ENCODE results near the gene BCKDHB. TPM values are rescaled to one million over a fixed set of nuclear protein-coding genes. Genes with fewer than 3 reads are reported as not detected.
"Not testable (repeated sequence)": the region's sequence is repeated elsewhere in the genome, so short reads cannot be mapped to it uniquely, and the experiment has no call there.

BCKDHB gene
- total RNA-seq, 1 experiment from 2014 or later: 24.3 TPM

DNA sequence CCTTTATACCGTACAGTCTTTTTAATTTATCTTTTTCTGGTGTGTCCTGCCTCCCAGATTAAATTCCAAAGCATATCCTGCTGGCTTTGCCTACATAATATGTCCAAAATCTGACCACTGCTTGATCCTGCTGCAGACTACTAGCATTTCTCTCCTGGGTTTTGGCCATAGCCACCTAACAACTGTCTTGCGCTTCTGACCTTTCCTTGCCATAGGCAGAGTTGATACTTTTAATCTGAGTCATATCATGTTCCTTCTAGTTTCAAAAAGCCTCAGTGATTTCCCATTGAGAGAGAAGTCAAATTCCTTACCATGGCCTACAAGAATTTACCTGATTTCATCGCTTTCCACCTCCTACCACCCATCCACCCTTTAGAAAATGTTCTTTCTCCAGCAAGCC is 104.8 kb downstream of the BCKDHB start:
- no peak for ATAC-seq
- no peak for DNase-seq (ENCODE audit: low spot score)
- Mint-ChIP-seq H3K4me3 (no peak overlapping the region), H3K27ac (peak overlapping the region; percentile 67), H3K9me3 (no peaks in the 10 kb centered on the region), H3K4me1 (peaks cover 40% of the 10 kb centered on the region), H3K36me3 (no peaks in the 10 kb centered on the region), H3K27me3 (ENCODE audit: low read depth) (no peaks in the 10 kb centered on the region)
- CTCF ChIA-PET: interaction anchor here (1.1 kb wide), 1 partner anchor 312 kb away, joined by 4 read pairs; no protein-coding TSS in a partner anchor
- POLR2A ChIA-PET: no interaction called here
- no peak for TF ChIP-seq ZNF219 (CRISPR knock-in tag; IDR thresholded peaks at IDR 0.05; ENCODE audit: borderline replicate concordance)

DNA sequence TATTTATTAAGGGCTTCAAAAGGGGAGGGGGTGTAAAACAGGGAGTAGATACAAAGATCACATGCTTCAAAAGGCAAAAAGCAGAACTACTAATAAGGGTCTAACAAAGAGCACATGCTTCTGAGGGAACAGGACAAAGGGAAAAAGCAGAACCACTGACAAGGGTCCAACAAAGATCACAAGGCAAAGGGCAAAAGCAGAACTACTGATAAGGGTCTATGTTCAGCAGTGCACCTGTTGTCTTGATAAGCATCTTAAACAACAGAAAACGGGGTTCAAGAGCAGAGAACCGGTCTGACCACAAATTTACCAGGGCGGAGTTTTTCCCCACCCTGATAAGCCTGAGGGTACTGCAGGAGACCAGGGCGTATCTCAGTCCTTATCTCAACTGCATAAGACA is 105.4 kb downstream of the BCKDHB start:
- CTCF ChIA-PET: not testable (repeated sequence)
- H3K4me1 Mint-ChIP-seq: peaks cover 40% of the 10 kb centered on the region

DNA sequence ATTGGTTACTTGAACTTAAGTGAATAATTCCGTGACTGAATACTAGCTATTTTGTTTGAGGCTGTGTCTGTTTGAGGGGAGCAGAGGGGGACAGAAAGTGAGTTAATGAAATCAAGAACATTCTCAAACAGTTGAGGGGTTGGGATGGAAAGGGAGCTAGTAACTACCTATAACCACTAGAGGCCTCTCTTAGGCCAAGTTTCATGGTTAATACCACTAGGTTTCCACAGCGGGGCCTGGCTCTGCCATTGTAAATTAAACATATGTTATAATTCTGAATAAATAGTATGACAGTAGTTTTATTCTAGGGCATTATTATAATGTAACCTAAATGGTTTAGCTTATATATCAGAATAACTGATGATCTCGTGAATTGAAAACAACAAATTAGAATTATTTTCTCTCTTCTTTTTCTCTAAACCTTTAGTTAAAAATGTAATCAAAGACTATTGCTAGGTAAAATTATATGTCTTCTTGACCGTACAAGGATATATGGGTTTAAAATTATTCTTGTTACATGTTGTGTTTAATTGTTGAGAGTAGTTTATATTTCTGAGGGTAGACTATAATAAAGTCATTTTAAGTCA is 108.1 kb downstream of the BCKDHB start:
- TF ChIP-seq, protein P1, sequence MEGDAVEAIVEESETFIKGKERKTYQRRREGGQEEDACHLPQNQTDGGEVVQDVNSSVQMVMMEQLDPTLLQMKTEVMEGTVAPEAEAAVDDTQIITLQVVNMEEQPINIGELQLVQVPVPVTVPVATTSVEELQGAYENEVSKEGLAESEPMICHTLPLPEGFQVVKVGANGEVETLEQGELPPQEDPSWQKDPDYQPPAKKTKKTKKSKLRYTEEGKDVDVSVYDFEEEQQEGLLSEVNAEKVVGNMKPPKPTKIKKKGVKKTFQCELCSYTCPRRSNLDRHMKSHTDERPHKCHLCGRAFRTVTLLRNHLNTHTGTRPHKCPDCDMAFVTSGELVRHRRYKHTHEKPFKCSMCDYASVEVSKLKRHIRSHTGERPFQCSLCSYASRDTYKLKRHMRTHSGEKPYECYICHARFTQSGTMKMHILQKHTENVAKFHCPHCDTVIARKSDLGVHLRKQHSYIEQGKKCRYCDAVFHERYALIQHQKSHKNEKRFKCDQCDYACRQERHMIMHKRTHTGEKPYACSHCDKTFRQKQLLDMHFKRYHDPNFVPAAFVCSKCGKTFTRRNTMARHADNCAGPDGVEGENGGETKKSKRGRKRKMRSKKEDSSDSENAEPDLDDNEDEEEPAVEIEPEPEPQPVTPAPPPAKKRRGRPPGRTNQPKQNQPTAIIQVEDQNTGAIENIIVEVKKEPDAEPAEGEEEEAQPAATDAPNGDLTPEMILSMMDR (IDR thresholded peaks at IDR 0.05): peak; percentile 43
- no peak for TF ChIP-seq SP1 (CRISPR knock-in tag; conservative IDR thresholded peaks at IDR 0.05)
- no peaks in the 10 kb centered on the region for H3K27me3 Mint-ChIP-seq (ENCODE audit: low read depth)
- H3K4me3 Mint-ChIP-seq: no peak overlapping the region
- ATAC-seq (peak; percentile 85), DNase-seq (ENCODE audit: low spot score) (no peak)
- ChIA-PET CTCF (interaction anchor here (0.8 to 1.8 kb wide), 25 partner anchors 8 to 853 kb away, joined by 3 to 12 read pairs (median 5); no protein-coding TSS in a partner anchor), POLR2A (interaction anchor here (0.6 to 1.2 kb wide), 2 partner anchors 9 to 15 kb away, joined by 3 to 5 read pairs; no protein-coding TSS in a partner anchor)
- peaks cover 42% of the 10 kb centered on the region for H3K4me1 Mint-ChIP-seq
- peaks cover 2% of the 10 kb centered on the region for H3K9me3 Mint-ChIP-seq
- H3K36me3 Mint-ChIP-seq: peaks cover 3% of the 10 kb centered on the region
- no peak overlapping the region for H3K27ac Mint-ChIP-seq

More for the DNA sequence above, 105.4 kb downstream of the BCKDHB start:
- H3K27ac Mint-ChIP-seq; H3K4me3 Mint-ChIP-seq; DNase-seq (ENCODE audit: low spot score); ATAC-seq; H3K36me3 Mint-ChIP-seq; H3K9me3 Mint-ChIP-seq; H3K27me3 Mint-ChIP-seq (ENCODE audit: low read depth); POLR2A ChIA-PET: not testable (repeated sequence)

DNA sequence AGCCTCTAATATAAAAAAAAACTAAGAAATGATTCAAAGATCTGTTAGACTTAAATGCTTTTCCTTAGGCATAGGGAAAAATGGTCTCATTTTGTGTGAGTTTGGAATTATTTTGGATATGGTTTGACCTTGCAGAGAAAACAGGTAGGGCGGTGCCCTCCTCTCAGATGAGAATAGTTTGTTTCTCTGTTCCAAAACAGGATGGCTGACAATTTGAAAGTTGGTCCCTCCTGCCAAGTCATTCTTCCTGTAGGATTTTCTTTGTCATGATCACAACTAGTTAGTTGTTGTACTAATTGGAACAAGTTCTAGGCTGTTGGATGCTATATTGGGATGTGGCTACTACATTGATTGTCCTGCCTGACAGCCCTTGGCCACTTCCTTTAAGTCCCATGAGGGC is 108.6 kb downstream of the BCKDHB start:
- Mint-ChIP-seq H3K9me3 (peaks cover 6% of the 10 kb centered on the region), H3K27ac (no peak overlapping the region), H3K4me3 (no peak overlapping the region), H3K36me3 (peaks cover 9% of the 10 kb centered on the region), H3K4me1 (peaks cover 36% of the 10 kb centered on the region), H3K27me3 (ENCODE audit: low read depth) (no peaks in the 10 kb centered on the region)
- no peak for ATAC-seq
- DNase-seq (ENCODE audit: low spot score): no peak
- CTCF ChIA-PET: interaction anchor here (1.0 to 1.8 kb wide), 20 partner anchors 8 to 528 kb away, joined by 3 to 12 read pairs (median 5); no protein-coding TSS in a partner anchor
- POLR2A ChIA-PET: interaction anchor here (1.2 kb wide), 1 partner anchor 9 kb away, joined by 3 read pairs; no protein-coding TSS in a partner anchor
- TF ChIP-seq ZNF263 (CRISPR knock-in tag; IDR thresholded peaks at IDR 0.05; ENCODE audit: low read depth) (no peak), KAT7 (CRISPR knock-in tag; IDR thresholded peaks at IDR 0.05; ENCODE audit: borderline replicate concordance) (no peak), FOXJ3 (CRISPR knock-in tag; IDR thresholded peaks at IDR 0.05; ENCODE audit: borderline replicate concordance) (no peak), ETV6 (CRISPR knock-in tag; IDR thresholded peaks at IDR 0.05) (no peak), ZNF671 (CRISPR knock-in tag; IDR thresholded peaks at IDR 0.05) (no peak), CBFB (CRISPR knock-in tag; IDR thresholded peaks at IDR 0.05; ENCODE audit: low read depth) (no peak), GRHL2 (CRISPR knock-in tag; IDR thresholded peaks at IDR 0.05; ENCODE audit: insufficient replicate concordance, severe bottlenecking) (no peak), EMX1 (CRISPR knock-in tag; IDR thresholded peaks at IDR 0.05) (no peak), NR3C1 (CRISPR knock-in tag; conservative IDR thresholded peaks at IDR 0.05; ENCODE audit: low read depth) (no peak), TP53 (CRISPR knock-in tag; IDR thresholded peaks at IDR 0.05) (no peak), ZNF121 (CRISPR knock-in tag; IDR thresholded peaks at IDR 0.05) (no peak), GTF2I (CRISPR knock-in tag; conservative IDR thresholded peaks at IDR 0.05) (no peak), ZNF396 (CRISPR knock-in tag; IDR thresholded peaks at IDR 0.05; ENCODE audit: borderline replicate concordance) (no peak), JUN (CRISPR knock-in tag; IDR thresholded peaks at IDR 0.05) (no peak)
- TF ChIP-seq, protein P2, sequence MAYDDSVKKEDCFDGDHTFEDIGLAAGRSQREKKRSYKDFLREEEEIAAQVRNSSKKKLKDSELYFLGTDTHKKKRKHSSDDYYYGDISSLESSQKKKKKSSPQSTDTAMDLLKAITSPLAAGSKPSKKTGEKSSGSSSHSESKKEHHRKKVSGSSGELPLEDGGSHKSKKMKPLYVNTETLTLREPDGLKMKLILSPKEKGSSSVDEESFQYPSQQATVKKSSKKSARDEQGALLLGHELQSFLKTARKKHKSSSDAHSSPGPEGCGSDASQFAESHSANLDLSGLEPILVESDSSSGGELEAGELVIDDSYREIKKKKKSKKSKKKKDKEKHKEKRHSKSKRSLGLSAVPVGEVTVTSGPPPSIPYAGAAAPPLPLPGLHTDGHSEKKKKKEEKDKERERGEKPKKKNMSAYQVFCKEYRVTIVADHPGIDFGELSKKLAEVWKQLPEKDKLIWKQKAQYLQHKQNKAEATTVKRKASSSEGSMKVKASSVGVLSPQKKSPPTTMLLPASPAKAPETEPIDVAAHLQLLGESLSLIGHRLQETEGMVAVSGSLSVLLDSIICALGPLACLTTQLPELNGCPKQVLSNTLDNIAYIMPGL (CRISPR knock-in tag; IDR thresholded peaks at IDR 0.05): no peak
- TF ChIP-seq, protein P3, sequence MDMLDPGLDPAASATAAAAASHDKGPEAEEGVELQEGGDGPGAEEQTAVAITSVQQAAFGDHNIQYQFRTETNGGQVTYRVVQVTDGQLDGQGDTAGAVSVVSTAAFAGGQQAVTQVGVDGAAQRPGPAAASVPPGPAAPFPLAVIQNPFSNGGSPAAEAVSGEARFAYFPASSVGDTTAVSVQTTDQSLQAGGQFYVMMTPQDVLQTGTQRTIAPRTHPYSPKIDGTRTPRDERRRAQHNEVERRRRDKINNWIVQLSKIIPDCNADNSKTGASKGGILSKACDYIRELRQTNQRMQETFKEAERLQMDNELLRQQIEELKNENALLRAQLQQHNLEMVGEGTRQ (CRISPR knock-in tag; IDR thresholded peaks at IDR 0.05): no peak
- TF ChIP-seq, protein P4, sequence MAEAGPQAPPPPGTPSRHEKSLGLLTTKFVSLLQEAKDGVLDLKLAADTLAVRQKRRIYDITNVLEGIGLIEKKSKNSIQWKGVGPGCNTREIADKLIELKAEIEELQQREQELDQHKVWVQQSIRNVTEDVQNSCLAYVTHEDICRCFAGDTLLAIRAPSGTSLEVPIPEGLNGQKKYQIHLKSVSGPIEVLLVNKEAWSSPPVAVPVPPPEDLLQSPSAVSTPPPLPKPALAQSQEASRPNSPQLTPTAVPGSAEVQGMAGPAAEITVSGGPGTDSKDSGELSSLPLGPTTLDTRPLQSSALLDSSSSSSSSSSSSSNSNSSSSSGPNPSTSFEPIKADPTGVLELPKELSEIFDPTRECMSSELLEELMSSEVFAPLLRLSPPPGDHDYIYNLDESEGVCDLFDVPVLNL (CRISPR knock-in tag; IDR thresholded peaks at IDR 0.05; ENCODE audit: borderline replicate concordance, low read depth): no peak
- TF ChIP-seq, protein P5, sequence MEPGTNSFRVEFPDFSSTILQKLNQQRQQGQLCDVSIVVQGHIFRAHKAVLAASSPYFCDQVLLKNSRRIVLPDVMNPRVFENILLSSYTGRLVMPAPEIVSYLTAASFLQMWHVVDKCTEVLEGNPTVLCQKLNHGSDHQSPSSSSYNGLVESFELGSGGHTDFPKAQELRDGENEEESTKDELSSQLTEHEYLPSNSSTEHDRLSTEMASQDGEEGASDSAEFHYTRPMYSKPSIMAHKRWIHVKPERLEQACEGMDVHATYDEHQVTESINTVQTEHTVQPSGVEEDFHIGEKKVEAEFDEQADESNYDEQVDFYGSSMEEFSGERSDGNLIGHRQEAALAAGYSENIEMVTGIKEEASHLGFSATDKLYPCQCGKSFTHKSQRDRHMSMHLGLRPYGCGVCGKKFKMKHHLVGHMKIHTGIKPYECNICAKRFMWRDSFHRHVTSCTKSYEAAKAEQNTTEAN (CRISPR knock-in tag; IDR thresholded peaks at IDR 0.05): no peak
- TF ChIP-seq, protein P6, sequence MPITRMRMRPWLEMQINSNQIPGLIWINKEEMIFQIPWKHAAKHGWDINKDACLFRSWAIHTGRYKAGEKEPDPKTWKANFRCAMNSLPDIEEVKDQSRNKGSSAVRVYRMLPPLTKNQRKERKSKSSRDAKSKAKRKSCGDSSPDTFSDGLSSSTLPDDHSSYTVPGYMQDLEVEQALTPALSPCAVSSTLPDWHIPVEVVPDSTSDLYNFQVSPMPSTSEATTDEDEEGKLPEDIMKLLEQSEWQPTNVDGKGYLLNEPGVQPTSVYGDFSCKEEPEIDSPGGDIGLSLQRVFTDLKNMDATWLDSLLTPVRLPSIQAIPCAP (CRISPR knock-in tag; IDR thresholded peaks at IDR 0.05): no peak

Data from WTC11 (cell line).